ENCODE results near the gene C1QTNF8.

- TF ChIP-seq, protein P1, sequence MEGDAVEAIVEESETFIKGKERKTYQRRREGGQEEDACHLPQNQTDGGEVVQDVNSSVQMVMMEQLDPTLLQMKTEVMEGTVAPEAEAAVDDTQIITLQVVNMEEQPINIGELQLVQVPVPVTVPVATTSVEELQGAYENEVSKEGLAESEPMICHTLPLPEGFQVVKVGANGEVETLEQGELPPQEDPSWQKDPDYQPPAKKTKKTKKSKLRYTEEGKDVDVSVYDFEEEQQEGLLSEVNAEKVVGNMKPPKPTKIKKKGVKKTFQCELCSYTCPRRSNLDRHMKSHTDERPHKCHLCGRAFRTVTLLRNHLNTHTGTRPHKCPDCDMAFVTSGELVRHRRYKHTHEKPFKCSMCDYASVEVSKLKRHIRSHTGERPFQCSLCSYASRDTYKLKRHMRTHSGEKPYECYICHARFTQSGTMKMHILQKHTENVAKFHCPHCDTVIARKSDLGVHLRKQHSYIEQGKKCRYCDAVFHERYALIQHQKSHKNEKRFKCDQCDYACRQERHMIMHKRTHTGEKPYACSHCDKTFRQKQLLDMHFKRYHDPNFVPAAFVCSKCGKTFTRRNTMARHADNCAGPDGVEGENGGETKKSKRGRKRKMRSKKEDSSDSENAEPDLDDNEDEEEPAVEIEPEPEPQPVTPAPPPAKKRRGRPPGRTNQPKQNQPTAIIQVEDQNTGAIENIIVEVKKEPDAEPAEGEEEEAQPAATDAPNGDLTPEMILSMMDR (conservative IDR thresholded peaks at IDR 0.05 in 1 of 2, IDR thresholded peaks at IDR 0.05 in 1 of 2; ENCODE audit: extremely low read depth in 1 of 2, insufficient read depth in 1 of 2, low read depth in 1 of 2, low read length in 2 of 2): no peak
- no peak for TF ChIP-seq EZH2 (IDR thresholded peaks at IDR 0.05; ENCODE audit: borderline replicate concordance, low read length)
Observed at GRCh38 chr16:1062895-1063294, 33.1 kb downstream of the C1QTNF8 start.

Measured in mammary epithelial cell (primary cell).